Endothelial cell of umbilical vein (primary cell): ENCODE measurements around the gene FKBP8. TPM values are rescaled to one million over a fixed set of nuclear protein-coding genes. Genes with fewer than 3 reads are reported as not detected.

ENCODE experiments used
- BruUV-seq: library from RNA; stranded (reverse); fragments of 400-500 nt; replicated peaks from 2 replicates; lab custom pipeline; 2021; lab: Mats Ljungman, UMichigan
- CTCF ChIA-PET: fragments of 300-600, 350-600 bp; sonication (Branson Sonifier 250); formaldehyde crosslinking; loops from one replicate; lab custom pipeline; 2021; ENCODE audit warnings: antibody characterized with exemption, inconsistent platforms; lab: Charles Lee
- POLR2A ChIA-PET: fragments of 300-600, 350-600 bp; sonication (Branson Sonifier 250); formaldehyde crosslinking; loops from one replicate; lab custom pipeline; 2021; ENCODE audit warnings: antibody characterized with exemption, inconsistent platforms; lab: Charles Lee
- DNase-seq: peaks from one replicate; pipeline ENCODE4 v3.0.0-alpha.2; 2011; ENCODE audit warnings: low read depth, low spot score
- FAIRE-seq: peaks from 2 replicates; lab custom pipeline; 2011; peaks lifted over from hg19 to GRCh38; lab: Jason Lieb, UNC
- H2AFZ ChIP-seq: 2 replicates; pipeline ENCODE4 v1.6.0; 2012; ENCODE audit warnings: low read depth, low read length, control low read depth, inconsistent platforms
- H3K27ac ChIP-seq: 2 replicates; pipeline ENCODE4 v1.5.1; 2011; ENCODE audit warnings: low read depth, mild to moderate bottlenecking, control low read depth, low read length, moderate library complexity; ENCODE audit not compliant: insufficient read depth
- H3K27me3 ChIP-seq, 2 experiments: 2 replicates each; pipeline versions ENCODE4 v1.6.0 to v1.6.1; 2011; ENCODE audit warnings: low read length in 2 of 2, mixed read lengths in 1 of 2; ENCODE audit not compliant: control insufficient read depth in 2 of 2, insufficient read depth in 2 of 2
- H3K36me3 ChIP-seq, 2 experiments: 2 replicates in 1 of 2; 3 replicates in 1 of 2; pipeline ENCODE4 v1.5.1; 2011; ENCODE audit warnings: low read length in 2 of 2, mild to moderate bottlenecking in 1 of 2, moderate library complexity in 1 of 2; ENCODE audit not compliant: control insufficient read depth in 2 of 2, insufficient read depth in 2 of 2; ENCODE audit errors: extremely low read depth in 1 of 2
- H3K4me1 ChIP-seq: 3 replicates; pipeline ENCODE4 v1.5.1; 2011; ENCODE audit warnings: mild to moderate bottlenecking, low read length; ENCODE audit not compliant: control insufficient read depth, insufficient read depth; ENCODE audit errors: extremely low read depth
- H3K4me2 ChIP-seq: 2 replicates; pipeline ENCODE4 v1.6.1; 2011; ENCODE audit warnings: low read length, control low read depth, mixed read lengths; ENCODE audit not compliant: insufficient read depth
- H3K4me3 ChIP-seq, 3 experiments: fragments of 200-600 bp in 1 of 3; sonication (generic), shearing (Covaris generic) in 1 of 3; replicated peaks in 1 of 3; 2 replicates each; pipeline ENCODE4 v1.5.1; 2011 to 2016; ENCODE audit warnings: control low read depth in 3 of 3, low read length in 3 of 3, mild to moderate bottlenecking in 2 of 3, inconsistent platforms in 1 of 3, low read depth in 1 of 3, moderate library complexity in 1 of 3; ENCODE audit not compliant: insufficient read depth in 1 of 3
- H3K79me2 ChIP-seq: 2 replicates; pipeline ENCODE4 v1.6.0; 2012; ENCODE audit warnings: low read length, inconsistent platforms; ENCODE audit not compliant: control insufficient read depth, insufficient read depth
- H3K9ac ChIP-seq: replicated peaks from 2 replicates; pipeline ENCODE3; 2011; ENCODE audit warnings: low read length, control low read depth; ENCODE audit not compliant: insufficient read depth; ENCODE audit errors: extremely low read depth
- H3K9me1 ChIP-seq: replicated peaks from 3 replicates; pipeline ENCODE4 v1.6.0; 2011; ENCODE audit warnings: mild to moderate bottlenecking, low read length; ENCODE audit not compliant: control insufficient read depth, insufficient read depth; ENCODE audit errors: extremely low read depth
- H3K9me3 ChIP-seq: replicated peaks from 2 replicates; pipeline ENCODE4 v1.5.1; 2012; ENCODE audit warnings: low read length, inconsistent platforms; ENCODE audit not compliant: control insufficient read depth, insufficient read depth
- H4K20me1 ChIP-seq: replicated peaks from 2 replicates; pipeline ENCODE3; 2011; ENCODE audit warnings: mild to moderate bottlenecking, low read length; ENCODE audit not compliant: control insufficient read depth, insufficient read depth; ENCODE audit errors: extremely low read depth
- CTCF ChIP-seq, 2 donors: IDR thresholded peaks; 1 replicate in 1 of 2; 2 replicates in 1 of 2; pipeline ENCODE4 v1.5.1; 2011; ENCODE audit warnings: low read length in 2 of 2, mild to moderate bottlenecking in 2 of 2, moderate library complexity in 2 of 2, control low read depth in 1 of 2, inconsistent platforms in 1 of 2, low read depth in 1 of 2; ENCODE audit not compliant: insufficient read depth in 1 of 2; ENCODE audit errors: extremely low read depth in 1 of 2
- EZH2 ChIP-seq: IDR thresholded peaks from 2 replicates; pipeline ENCODE4 v1.6.1; 2012; ENCODE audit warnings: borderline replicate concordance, low read depth, mild to moderate bottlenecking, moderate library complexity, low read length, inconsistent platforms; ENCODE audit not compliant: severe bottlenecking
- FOS ChIP-seq: IDR thresholded peaks from 2 replicates; pipeline ENCODE4 v1.6.1; 2011; ENCODE audit warnings: mild to moderate bottlenecking, low read length, moderate library complexity, borderline replicate concordance; ENCODE audit not compliant: insufficient read depth
- GATA2 ChIP-seq: IDR thresholded peaks from 2 replicates; pipeline ENCODE4 v1.7.0; 2011; ENCODE audit warnings: low read depth, mild to moderate bottlenecking, moderate library complexity, mixed read lengths, low read length; ENCODE audit not compliant: insufficient read length, insufficient read depth
- JUN ChIP-seq: IDR thresholded peaks from 2 replicates; pipeline ENCODE4 v1.6.1; 2011; ENCODE audit warnings: borderline replicate concordance, low read depth; ENCODE audit not compliant: insufficient read length, insufficient read depth
- MYC ChIP-seq: IDR thresholded peaks from one replicate; pipeline ENCODE4 v1.6.1; 2011; ENCODE audit warnings: mild to moderate bottlenecking, low read depth, low read length
- POLR2A ChIP-seq: IDR thresholded peaks from 2 replicates; pipeline ENCODE4 v1.6.1; 2012; ENCODE audit warnings: low read depth, mild to moderate bottlenecking, control low read depth, low read length
- POLR2AphosphoS5 ChIP-seq: IDR thresholded peaks from 2 replicates; pipeline ENCODE4 v1.6.1; 2012; ENCODE audit warnings: low read depth, mild to moderate bottlenecking, control low read depth, low read length, moderate library complexity; ENCODE audit not compliant: insufficient read depth
- dilution Hi-C: fragments of 300-500 bp; cut with MboI; formaldehyde crosslinking; loops from one replicate; pipeline ENCODE4 v1.15.0; 2019; ENCODE audit warnings: low sequenced_read_pairs; ENCODE audit not compliant: extremely low pct_ligation_motif_present
- intact Hi-C: fragments of 100-400 bp; cut with micrococcal nuclease; formaldehyde crosslinking; loops from one replicate; pipeline ENCODE4 v1.10.0; 2022
- polyA plus RNA-seq, 4 experiments: library from polyadenylated mRNA; depleted of rRNA in 3 of 4; stranded (reverse) in 3 of 4; unstranded in 1 of 4; fragments of >200 nt; gene quantifications; 2 replicates each; pipeline versions ENCODE4 v1.2.1 to v1.2.3, GENCODE V29; 2011 to 2012; ENCODE audit warnings: missing spikeins in 1 of 4
- total RNA-seq: library from RNA; stranded (reverse); gene quantifications from 2 replicates; pipeline ENCODE4 v1.2.3, GENCODE V29; 2021
- TF ChIP-seq, protein P1 (sequence below): IDR thresholded peaks from 2 replicates; pipeline ENCODE4 v1.6.1; 2011; ENCODE audit not compliant: insufficient read depth, insufficient read length

Gene FKBP8
- total and polyA plus RNA-seq, 2 donors (not counting 3 experiments of a cell fraction or from before 2014, with no cell fraction given), result 150 to 173 TPM

DNA sequence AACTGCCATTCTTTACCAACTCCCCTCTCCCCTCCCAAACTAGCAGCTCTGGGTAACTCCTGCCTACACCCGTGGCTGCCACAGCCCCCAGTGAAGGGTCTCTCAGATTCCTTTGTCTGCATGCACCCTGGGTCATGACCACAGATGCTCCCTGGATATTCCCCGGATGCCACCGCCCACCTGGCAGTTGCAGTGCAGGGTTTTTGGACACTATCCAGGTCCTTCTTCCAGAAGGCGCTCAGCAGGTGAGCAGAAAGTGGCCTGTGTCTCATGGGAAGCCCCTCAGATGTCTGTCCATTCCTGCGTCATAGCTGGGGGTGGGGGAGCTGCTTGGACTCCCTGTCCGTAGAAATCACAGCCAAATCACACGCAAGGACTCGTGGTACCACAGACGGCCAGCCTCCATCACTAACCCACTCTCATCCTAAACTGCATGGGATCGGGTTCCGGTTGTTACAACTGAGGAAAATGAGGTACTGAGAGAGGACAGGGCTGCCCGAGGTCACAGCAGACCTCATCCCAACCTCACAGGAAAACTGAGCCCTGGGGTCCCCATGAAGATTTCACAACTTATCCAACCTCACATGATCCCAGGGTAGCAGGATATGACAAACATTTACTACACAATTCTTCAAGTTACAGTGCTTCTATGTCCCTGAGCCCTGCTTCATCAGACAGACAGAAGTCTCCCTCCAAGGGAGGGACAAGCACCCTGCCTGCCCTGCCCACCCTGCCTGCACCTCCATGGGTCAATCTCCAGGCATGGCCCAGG, 60.1 kb downstream of the FKBP8 start:
- no peak for FAIRE-seq
- Histone ChIP-seq H3K27me3 (no peaks in the 10 kb centered on the region), H3K4me3 (no peak overlapping the region), H3K4me1 (peaks cover 28% of the 10 kb centered on the region), H2AFZ (no peak overlapping the region), H3K9me1 (no peaks in the 10 kb centered on the region), H4K20me1 (no peaks in the 10 kb centered on the region), H3K79me2 (peaks cover 53% of the 10 kb centered on the region), H3K27ac (no peak overlapping the region), H3K9ac (no peak overlapping the region), H3K36me3 (no peaks in the 10 kb centered on the region), H3K4me2 (no peak overlapping the region), H3K9me3 (no peaks in the 10 kb centered on the region)
- ChIA-PET POLR2A (no interaction called here), CTCF (interaction anchor here (1.2 to 1.9 kb wide), 3 partner anchors 13 to 74 kb away, joined by 3 to 7 read pairs (median 4); no protein-coding TSS in a partner anchor)
- DNase-seq, result no peak
- intact Hi-C loops, result no loop called here
- dilution Hi-C loops, result no loop called here
- no TSS peak for BruUV-seq
- TF ChIP-seq, protein P1, sequence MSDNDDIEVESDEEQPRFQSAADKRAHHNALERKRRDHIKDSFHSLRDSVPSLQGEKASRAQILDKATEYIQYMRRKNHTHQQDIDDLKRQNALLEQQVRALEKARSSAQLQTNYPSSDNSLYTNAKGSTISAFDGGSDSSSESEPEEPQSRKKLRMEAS, result no peak
- TF ChIP-seq FOS, result no peak
- no peak for TF ChIP-seq CTCF (IDR thresholded peaks at IDR 0.05; ENCODE audit: extremely low read depth in 1 of 2, insufficient read depth in 1 of 2, low read depth in 1 of 2, low read length in 2 of 2)
- no peak for TF ChIP-seq EZH2
- no peak for TF ChIP-seq POLR2A
- TF ChIP-seq JUN, result no peak
- TF ChIP-seq GATA2, result no peak
- TF ChIP-seq MYC, result no peak
- TF ChIP-seq POLR2AphosphoS5, result no peak

Other genes with a start within 250 kb of the FKBP8 start
- gene LSM4, start 220.5 kb downstream of the FKBP8 start, total RNA-seq, result 103 and 118 TPM in 2 replicates
- 105 and 119 TPM in 2 replicates for gene LSM4, start 220.5 kb downstream of the FKBP8 start, polyA plus RNA-seq
- gene PGPEP1, start 203.0 kb downstream of the FKBP8 start, total RNA-seq, result 27.2 and 30.5 TPM in 2 replicates
- gene PGPEP1, start 203.0 kb downstream of the FKBP8 start, polyA plus RNA-seq, result 9.9 and 13.2 TPM in 2 replicates
- gene GDF15, start 157.4 kb downstream of the FKBP8 start, total RNA-seq, result 140 and 165 TPM in 2 replicates
- gene GDF15, start 157.4 kb downstream of the FKBP8 start, polyA plus RNA-seq, result 206 and 343 TPM in 2 replicates
- not detected in 2 replicates for gene LRRC25, start 146.0 kb downstream of the FKBP8 start, total RNA-seq
- gene LRRC25, start 146.0 kb downstream of the FKBP8 start, polyA plus RNA-seq, result not detected in 2 replicates
- 140 and 151 TPM in 2 replicates for gene SSBP4, start 124.2 kb downstream of the FKBP8 start, total RNA-seq
- 89.6 and 116 TPM in 2 replicates for gene SSBP4, start 124.2 kb downstream of the FKBP8 start, polyA plus RNA-seq
- 70.2 and 74.1 TPM in 2 replicates for gene ISYNA1, start 105.4 kb downstream of the FKBP8 start, total RNA-seq
- gene ISYNA1, start 105.4 kb downstream of the FKBP8 start, polyA plus RNA-seq, result 69.0 and 85.0 TPM in 2 replicates
- 15.5 and 18.2 TPM in 2 replicates for gene ELL, start 21.5 kb downstream of the FKBP8 start, total RNA-seq
- 9.9 and 13.4 TPM in 2 replicates for gene ELL, start 21.5 kb downstream of the FKBP8 start, polyA plus RNA-seq
- 127 and 134 TPM in 2 replicates for gene KXD1, start 14.3 kb upstream of the FKBP8 start, total RNA-seq
- 186 and 236 TPM in 2 replicates for gene KXD1, start 14.3 kb upstream of the FKBP8 start, polyA plus RNA-seq
- gene UBA52, start 28.3 kb upstream of the FKBP8 start, total RNA-seq, result 1,218 and 1,221 TPM in 2 replicates
- 3,506 and 3,571 TPM in 2 replicates for gene UBA52, start 28.3 kb upstream of the FKBP8 start, polyA plus RNA-seq
- gene REX1BD, start 45.2 kb upstream of the FKBP8 start, total RNA-seq, result 64.0 and 64.4 TPM in 2 replicates
- gene REX1BD, start 45.2 kb upstream of the FKBP8 start, polyA plus RNA-seq, result 90.9 and 115 TPM in 2 replicates
- not detected in 2 replicates for gene CRLF1, start 63.2 kb upstream of the FKBP8 start, total RNA-seq
- 0.18 and 0.37 TPM in 2 replicates for gene CRLF1, start 63.2 kb upstream of the FKBP8 start, polyA plus RNA-seq
- gene TMEM59L, start 69.3 kb upstream of the FKBP8 start, total RNA-seq, result 0.25 and 0.97 TPM in 2 replicates
- 0.43 and 0.60 TPM in 2 replicates for gene TMEM59L, start 69.3 kb upstream of the FKBP8 start, polyA plus RNA-seq
- gene KLHL26, start 93.5 kb upstream of the FKBP8 start, total RNA-seq, result 6.2 and 6.7 TPM in 2 replicates
- 2.4 and 2.8 TPM in 2 replicates for gene KLHL26, start 93.5 kb upstream of the FKBP8 start, polyA plus RNA-seq
- 10.3 and 11.4 TPM in 2 replicates for gene CRTC1, start 140.1 kb upstream of the FKBP8 start, total RNA-seq
- gene CRTC1, start 140.1 kb upstream of the FKBP8 start, polyA plus RNA-seq, result 4.2 and 5.8 TPM in 2 replicates
- gene COMP, start 247.7 kb upstream of the FKBP8 start, total RNA-seq, result not detected in 2 replicates
- gene COMP, start 247.7 kb upstream of the FKBP8 start, polyA plus RNA-seq, result not detected in 2 replicates